HG03045 (cell line): Measurements from ENCODE around the gene ZNF66.
"Not testable (repeated sequence)": the region's sequence is repeated elsewhere in the genome, so short reads cannot be mapped to it uniquely, and the experiment has no call there.

ENCODE experiments used
- ATAC-seq: cut with Tn5 transposase; IDR thresholded peaks from one replicate; pipeline ENCODE4 v1.9.1; 2021; ENCODE audit warnings: mild to moderate bottlenecking, moderate library complexity; ENCODE audit not compliant: unreplicated experiment

ZNF66 gene

GRCh38 chr19:20776083-20777076, at the start of gene ZNF66:
Gene ZNF66, plus strand, starts transcription at chr19:20776304. Its CDS starts 144 bp downstream, at chr19:20776448.
- peak; percentile 96 for ATAC-seq

GRCh38 chr19:20750169-20750568, 25.9 kb upstream of the ZNF66 start:
- not testable (repeated sequence) for ATAC-seq

GRCh38 chr19:20752291-20752690, 23.8 kb upstream of the ZNF66 start:
- ATAC-seq, result not testable (repeated sequence)

- ATAC-seq, result not testable (repeated sequence)
Measured at GRCh38 chr19:20769225-20769736, 6.8 kb upstream of the ZNF66 start.

GRCh38 chr19:20787786-20788185, 11.7 kb downstream of the ZNF66 start:
- no peak for ATAC-seq

GRCh38 chr19:20791806-20792205, 15.7 kb downstream of the ZNF66 start:
- no peak for ATAC-seq

- ATAC-seq, result not testable (repeated sequence)
Measured at GRCh38 chr19:20806311-20807262, 30.5 kb downstream of the ZNF66 start.

- ATAC-seq, result no peak
Measured at GRCh38 chr19:20840371-20840770, 64.3 kb downstream of the ZNF66 start.
